ENCODE data around the gene MS4A7. TPM values are rescaled to one million over a fixed set of nuclear protein-coding genes. Genes with fewer than 3 reads are reported as not detected.
A peak's percentile ranks its signal among the peaks of the same experiment; 100 is the strongest.

Gene MS4A7, protein sequence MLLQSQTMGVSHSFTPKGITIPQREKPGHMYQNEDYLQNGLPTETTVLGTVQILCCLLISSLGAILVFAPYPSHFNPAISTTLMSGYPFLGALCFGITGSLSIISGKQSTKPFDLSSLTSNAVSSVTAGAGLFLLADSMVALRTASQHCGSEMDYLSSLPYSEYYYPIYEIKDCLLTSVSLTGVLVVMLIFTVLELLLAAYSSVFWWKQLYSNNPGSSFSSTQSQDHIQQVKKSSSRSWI
- total RNA-seq (10 to 100 TPM in 1 of 2 donors, 1 to 10 TPM in 1; 5.7 to 11.9 TPM), polyA plus RNA-seq (ENCODE audit: insufficient read depth, low read depth, low replicate concordance) (8.9 TPM)
- long read RNA-seq, donor 1, partial matches to known transcripts: 0 of 3 reads
- long read RNA-seq, donor 1, other reads (novel, unspliced or antisense): 0 of 3 reads
- long read RNA-seq, donor 2, partial matches to known transcripts: 0 of 1 reads
- long read RNA-seq, donor 2, other reads (novel, unspliced or antisense): 0 of 1 reads

DNA sequence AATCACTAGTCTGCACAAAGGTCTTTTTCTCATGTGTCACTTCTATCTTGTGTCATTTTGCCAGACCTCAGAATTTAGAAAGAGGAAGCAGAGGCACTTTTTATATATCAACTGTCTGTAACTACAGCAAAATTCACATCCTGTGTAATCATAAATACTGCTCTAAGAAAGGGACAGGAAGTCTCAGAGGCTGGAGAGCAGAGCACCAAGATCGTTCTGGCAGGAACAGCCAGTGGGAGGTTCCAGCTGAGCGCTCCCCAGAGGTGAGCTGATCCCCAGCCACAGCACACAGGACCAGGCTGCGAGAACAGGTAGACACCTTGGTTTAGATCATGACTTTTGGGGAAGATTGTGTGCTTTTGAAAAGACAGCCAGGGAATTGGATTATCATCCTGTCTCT lies at the start of gene MS4A7:
Gene MS4A7 (plus strand): TSS at position 179 of the 400 bp plus-strand sequence. CDS start 4,610 bp downstream, outside the sequence.
- WGBS, 2 donors: 49 to 51% methylated on average over 3 of the region's 3 CpGs
- intact Hi-C loops (cut with DNase I; ENCODE audit: low total_unique reads): no loop called here
- Histone ChIP-seq H3K27me3 (no peaks in the 10 kb centered on the region), H3K4me1 (no peaks in the 10 kb centered on the region), H3K4me3 (no peak within 1 kb of the TSS), H3K9me3 (no peaks in the 10 kb centered on the region), H3K27ac (peak within 1 kb of the TSS in 1 of 2 donors; percentile 44), H3K36me3 (ENCODE audit: low read depth, missing control alignments) (no peaks in the 10 kb centered on the region)
- TF ChIP-seq CTCF (IDR thresholded peaks at IDR 0.05): no peak
- no peak for TF ChIP-seq POLR2A (IDR thresholded peaks at IDR 0.05)
- peak; percentile 24 for DNase-seq

DNA sequence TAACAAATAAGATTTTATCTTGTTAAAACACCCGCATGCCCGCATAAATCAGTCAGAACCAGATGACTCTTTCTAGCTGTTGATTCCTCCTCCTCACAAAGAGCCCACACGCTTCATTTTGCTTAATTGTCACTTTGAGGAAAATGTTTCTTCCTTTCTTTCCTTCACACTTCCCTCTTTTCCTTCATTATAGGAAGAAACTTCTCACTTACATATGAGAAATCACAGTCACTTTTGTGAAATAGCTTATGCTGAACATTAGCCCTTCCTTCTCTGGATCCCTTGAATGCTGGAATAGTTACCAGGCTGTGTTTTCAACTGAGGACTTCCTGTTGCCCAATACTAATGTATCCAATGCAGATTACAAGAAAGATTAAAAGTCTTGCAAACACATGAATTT lies 45.5 kb upstream of the MS4A7 start:
- no peaks in the 10 kb centered on the region for H3K27me3 ChIP-seq
- no peak overlapping the region for H3K27ac ChIP-seq
- intact Hi-C loops (cut with DNase I; ENCODE audit: low total_unique reads): no loop called here
- no peak for DNase-seq
- 66 to 77% methylated on average over 3 of the region's 3 CpGs for WGBS, 2 donors
- H3K4me3 ChIP-seq: no peak overlapping the region
- H3K4me1 ChIP-seq: no peaks in the 10 kb centered on the region
- H3K9me3 ChIP-seq: no peaks in the 10 kb centered on the region
- H3K36me3 ChIP-seq (ENCODE audit: low read depth, missing control alignments): no peaks in the 10 kb centered on the region
- TF ChIP-seq POLR2A (IDR thresholded peaks at IDR 0.05): no peak
- no peak for TF ChIP-seq CTCF (IDR thresholded peaks at IDR 0.05)

DNA sequence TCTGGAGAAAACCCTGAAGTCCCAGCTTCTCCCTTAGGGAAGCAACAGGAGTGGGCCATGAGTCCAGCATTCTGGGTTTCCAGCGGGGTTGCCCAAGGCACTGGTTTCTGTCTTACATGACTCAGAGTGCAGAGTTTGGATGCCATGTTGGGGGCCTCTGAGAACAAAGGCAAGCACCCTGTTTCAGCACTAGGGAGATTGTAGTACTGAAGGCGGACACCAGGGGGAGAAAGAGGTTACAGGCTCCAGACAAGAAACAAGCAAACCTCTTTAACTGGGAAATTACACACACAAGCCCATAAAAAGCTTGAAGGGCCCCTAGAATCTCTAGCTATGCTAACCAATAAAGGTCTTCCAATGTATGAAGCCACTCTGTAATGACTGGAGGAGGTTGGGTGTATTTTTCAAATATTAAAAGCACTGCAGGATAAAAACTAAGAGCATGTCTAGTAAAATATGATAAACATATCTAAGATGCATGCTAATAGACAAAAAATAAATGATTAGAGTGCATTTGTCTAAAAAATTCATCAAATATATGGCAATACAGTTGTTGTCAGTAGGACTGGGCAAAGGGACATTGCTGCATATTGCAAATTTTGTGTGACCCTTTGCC lies 44.2 kb upstream of the MS4A7 start:
- Histone ChIP-seq H3K4me3 (peak overlapping the region in 1 of 2 donors; percentile 3), H3K36me3 (ENCODE audit: low read depth, missing control alignments) (no peaks in the 10 kb centered on the region), H3K9me3 (no peaks in the 10 kb centered on the region), H3K27me3 (no peaks in the 10 kb centered on the region), H3K27ac (no peak overlapping the region), H3K4me1 (no peaks in the 10 kb centered on the region)
- intact Hi-C loops (cut with DNase I; ENCODE audit: low total_unique reads): no loop called here
- 21 to 33% methylated on average over 2 of the region's 2 CpGs for WGBS, 2 donors
- DNase-seq: peak; percentile 87
- TF ChIP-seq POLR2A (IDR thresholded peaks at IDR 0.05) (no peak), CTCF (IDR thresholded peaks at IDR 0.05) (peak; percentile 45 to 79 (median 65))

DNA sequence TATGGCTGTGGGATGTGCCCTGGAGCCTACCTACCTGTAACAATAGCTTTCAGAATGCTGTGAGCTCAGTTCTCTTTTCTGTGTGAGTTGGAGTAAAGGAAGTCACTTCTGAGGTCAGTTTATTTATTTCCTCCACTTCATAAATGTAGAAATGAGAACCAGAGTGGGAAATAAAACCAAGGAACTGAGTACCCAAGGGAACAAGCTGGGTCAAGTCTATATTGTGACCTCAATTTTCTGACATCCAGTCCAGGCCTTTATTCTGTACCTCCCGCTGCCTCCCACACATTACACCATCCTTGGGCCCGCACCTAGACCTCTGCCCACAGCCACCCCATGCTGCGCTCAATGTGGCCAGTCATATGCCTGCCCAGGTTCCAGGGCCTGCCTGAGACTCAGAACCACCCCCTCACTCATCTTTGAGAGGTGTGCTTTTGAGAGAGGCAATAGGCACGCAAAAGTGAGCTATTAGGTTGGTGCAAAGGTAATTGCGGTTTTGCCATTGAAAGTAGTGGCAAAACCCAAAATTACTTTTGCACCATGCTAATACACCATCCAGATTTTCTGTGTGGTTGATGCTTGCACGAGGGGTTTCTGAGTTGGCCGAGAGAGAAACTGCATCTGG lies 41.5 kb upstream of the MS4A7 start:
- H3K4me1 ChIP-seq: no peaks in the 10 kb centered on the region
- no peak overlapping the region for H3K27ac ChIP-seq
- 88 to 91% methylated on average over 6 to 7 of the region's 7 CpGs for WGBS, 2 donors
- H3K4me3 ChIP-seq: no peak overlapping the region
- TF ChIP-seq CTCF (IDR thresholded peaks at IDR 0.05): no peak
- TF ChIP-seq POLR2A (IDR thresholded peaks at IDR 0.05): no peak
- H3K9me3 ChIP-seq: no peaks in the 10 kb centered on the region
- intact Hi-C loops (cut with DNase I; ENCODE audit: low total_unique reads): no loop called here
- H3K27me3 ChIP-seq: no peaks in the 10 kb centered on the region
- no peaks in the 10 kb centered on the region for H3K36me3 ChIP-seq (ENCODE audit: low read depth, missing control alignments)
- no peak for DNase-seq

Measured in testis (tissue), 5 donors.